Spleen (tissue), 11 donors: ENCODE measurements around the gene GRM8. TPM values are rescaled to one million over a fixed set of nuclear protein-coding genes. Genes with fewer than 3 reads are reported as not detected.

Experiments
- DNase-seq: peaks from one replicate; pipeline ENCODE4 v3.0.0-alpha.2; 2020
- H3K27ac ChIP-seq, 8 donors: fragments of 200-600 bp; sonication (generic) in 7 of 8; 1 replicate in 4 of 8; 2 replicates in 4 of 8; pipeline versions ENCODE4 v1.5.0 to v1.8.0; 2016 to 2021; ENCODE audit warnings: inconsistent platforms in 4 of 8, mild to moderate bottlenecking in 4 of 8, moderate library complexity in 1 of 8
- H3K27me3 ChIP-seq, 7 donors: fragments of 200-600 bp; sonication (generic) in 6 of 7; replicated peaks in 1 of 7; 1 replicate in 4 of 7; 2 replicates in 3 of 7; pipeline versions ENCODE4 v1.5.0 to v1.8.0; 2016 to 2021; ENCODE audit warnings: inconsistent platforms in 3 of 7, mild to moderate bottlenecking in 1 of 7
- H3K36me3 ChIP-seq, 6 donors: fragments of 200-600 bp; sonication (generic) in 5 of 6; 1 replicate in 4 of 6; 2 replicates in 2 of 6; pipeline versions ENCODE4 v1.5.0 to v1.8.0; 2016 to 2021; ENCODE audit warnings: inconsistent platforms in 2 of 6
- H3K4me1 ChIP-seq, 6 donors: fragments of 200-600 bp; sonication (generic) in 5 of 6; 1 replicate in 3 of 6; 2 replicates in 3 of 6; pipeline versions ENCODE4 v1.5.0 to v1.8.0; 2016 to 2021; ENCODE audit warnings: inconsistent platforms in 3 of 6
- H3K4me3 ChIP-seq, 8 donors: fragments of 200-600 bp; sonication (generic) in 7 of 8; 1 replicate in 4 of 8; 2 replicates in 4 of 8; pipeline versions ENCODE4 v1.5.0 to v1.8.0; 2016 to 2021; ENCODE audit warnings: inconsistent platforms in 4 of 8, mild to moderate bottlenecking in 4 of 8, moderate library complexity in 2 of 8
- H3K9me3 ChIP-seq, 8 donors: fragments of 200-600 bp; sonication (generic) in 7 of 8; 1 replicate in 4 of 8; 2 replicates in 4 of 8; pipeline versions ENCODE4 v1.5.0 to v1.8.0; 2016 to 2021; ENCODE audit warnings: inconsistent platforms in 4 of 8
- CTCF ChIP-seq, 11 experiments: fragments of 200-600 bp in 7 of 11; fragments of 450-650 bp in 4 of 11; sonication (generic) in 4 of 11; IDR thresholded peaks in 8 of 11; conservative IDR thresholded peaks in 3 of 11; 1 replicate in 7 of 11; 2 replicates in 4 of 11; pipeline versions ENCODE4 v1.4.0 to v1.8.0; 2016 to 2021; ENCODE audit warnings: antibody characterized with exemption in 11 of 11, inconsistent platforms in 4 of 11, mild to moderate bottlenecking in 1 of 11
- POLR2A ChIP-seq, 3 donors: fragments of 450-650 bp; IDR thresholded peaks; one replicate each; pipeline ENCODE4 v1.5.1; 2017; ENCODE audit warnings: antibody characterized with exemption in 3 of 3, mild to moderate bottlenecking in 1 of 3
- POLR2AphosphoS5 ChIP-seq, 3 donors: sonication (generic); formaldehyde crosslinking; IDR thresholded peaks; one replicate each; pipeline ENCODE4 v1.5.1; 2017; ENCODE audit warnings: antibody characterized with exemption in 3 of 3
- WGBS, 5 donors: extraction: QIAGEN DNeasy Blood & Tissue Kit in 3 of 5; methylation state at CpG; one replicate each; pipeline versions ENCODE4 v1.1.5 to v1.1.7; 2013 to 2018; 5-methylcytosine and 5-hydroxymethylcytosine counted together
- intact Hi-C: fragments of 100-400 bp; cut with DNase I; formaldehyde crosslinking; loops from one replicate; pipeline ENCODE4 v1.15.0; 2023; ENCODE audit warnings: low total_unique reads
- polyA plus RNA-seq, 3 donors: library from polyadenylated mRNA; stranded (reverse); fragments of 200-250 nt; gene quantifications; one replicate each; pipeline ENCODE4 v1.2.1, GENCODE V29; 2013
- total RNA-seq, 7 donors: library from RNA; depleted of rRNA in 3 of 7; stranded (reverse); fragments of >200 nt in 3 of 7; fragmentation: NEBNext Ultra II Directional in 4 of 7; extraction: Animal tissue kit (Norgen Biotek cat#: 25700) in 4 of 7; gene quantifications; one replicate each; pipeline versions ENCODE4 v1.1.0 to v1.2.1, GENCODE V29; 2016 to 2021
- donor health status: healthy with polysubstance abuse.
- donor health status: DM: no; HTN: no; CAD: no; lungs with moderate emphysema.
- donor health status: DM: no; HTN: no; CAD: no.
- donor health status: Bipolar disorder and iron deficiency.
- donor health status: healthy.
- donor health status: DM: no; HTN: no; CAD: no.
- donor health status: DM: yes; HTN: yes; CAD: no.

GRM8 gene
- total and polyA plus RNA-seq, 10 donors, result 0.30 to 0.60 TPM; not detected in 8

- H3K27ac ChIP-seq, result no peak overlapping the region
- intact Hi-C loops, result no loop called here
- no peak overlapping the region for H3K4me3 ChIP-seq
- no peak for DNase-seq
- no peak for TF ChIP-seq POLR2A (IDR thresholded peaks at IDR 0.05)
- TF ChIP-seq POLR2AphosphoS5 (IDR thresholded peaks at IDR 0.05), result no peak
- TF ChIP-seq CTCF (IDR thresholded peaks at IDR 0.05 in 8 of 11, conservative IDR thresholded peaks at IDR 0.05 in 3 of 11), result no peak
- WGBS, 5 donors, result 74 to 84% (median 77%) methylated on average over 3 of the region's 3 CpGs
- no peaks in the 10 kb centered on the region for H3K36me3 ChIP-seq
- no peaks in the 10 kb centered on the region for H3K4me1 ChIP-seq
- H3K27me3 ChIP-seq, result no peaks in the 10 kb centered on the region
- no peaks in the 10 kb centered on the region for H3K9me3 ChIP-seq
Measured at GRCh38 chr7:126792521-126792920, 460.2 kb downstream of the GRM8 start.

- Histone ChIP-seq H3K36me3 (no peaks in the 10 kb centered on the region), H3K27me3 (no peaks in the 10 kb centered on the region), H3K4me1 (no peaks in the 10 kb centered on the region), H3K4me3 (no peak overlapping the region), H3K9me3 (no peaks in the 10 kb centered on the region), H3K27ac (no peak overlapping the region)
- intact Hi-C loops, result no loop called here
- TF ChIP-seq POLR2AphosphoS5 (IDR thresholded peaks at IDR 0.05) (no peak), CTCF (IDR thresholded peaks at IDR 0.05 in 8 of 11, conservative IDR thresholded peaks at IDR 0.05 in 3 of 11) (no peak), POLR2A (IDR thresholded peaks at IDR 0.05) (no peak)
- DNase-seq, result no peak
Measured at GRCh38 chr7:126791306-126791705, 461.4 kb downstream of the GRM8 start.

GRCh38 chr7:126790763-126791162 is 462.0 kb downstream of the GRM8 start:
- intact Hi-C loops, result no loop called here
- WGBS, 5 donors, result 75 to 87% (median 84%) methylated on average over 4 of the region's 4 CpGs
- TF ChIP-seq POLR2A (IDR thresholded peaks at IDR 0.05), result no peak
- TF ChIP-seq POLR2AphosphoS5 (IDR thresholded peaks at IDR 0.05), result no peak
- Histone ChIP-seq H3K36me3 (no peaks in the 10 kb centered on the region), H3K4me1 (no peaks in the 10 kb centered on the region), H3K4me3 (no peak overlapping the region), H3K27ac (no peak overlapping the region), H3K27me3 (no peaks in the 10 kb centered on the region), H3K9me3 (no peaks in the 10 kb centered on the region)
- DNase-seq, result no peak

- TF ChIP-seq POLR2AphosphoS5 (IDR thresholded peaks at IDR 0.05) (no peak), POLR2A (IDR thresholded peaks at IDR 0.05) (no peak), CTCF (IDR thresholded peaks at IDR 0.05 in 8 of 11, conservative IDR thresholded peaks at IDR 0.05 in 3 of 11) (no peak)
- H3K4me1 ChIP-seq, result no peaks in the 10 kb centered on the region
- no peak overlapping the region for H3K4me3 ChIP-seq
- no peak for DNase-seq
- no peaks in the 10 kb centered on the region for H3K27me3 ChIP-seq
- H3K36me3 ChIP-seq, result no peaks in the 10 kb centered on the region
- no peak overlapping the region for H3K27ac ChIP-seq
- no peaks in the 10 kb centered on the region for H3K9me3 ChIP-seq
- intact Hi-C loops, result no loop called here
Measured at GRCh38 chr7:126783613-126784012, 469.1 kb downstream of the GRM8 start.

- no peaks in the 10 kb centered on the region for H3K4me1 ChIP-seq
- TF ChIP-seq POLR2A (IDR thresholded peaks at IDR 0.05) (no peak), CTCF (IDR thresholded peaks at IDR 0.05 in 8 of 11, conservative IDR thresholded peaks at IDR 0.05 in 3 of 11) (no peak), POLR2AphosphoS5 (IDR thresholded peaks at IDR 0.05) (no peak)
- no peaks in the 10 kb centered on the region for H3K9me3 ChIP-seq
Measured at GRCh38 chr7:126780993-126781392, 471.7 kb downstream of the GRM8 start.

More at GRCh38 chr7:126780993-126781392, 471.7 kb downstream of the GRM8 start:
- H3K27me3 ChIP-seq, result no peaks in the 10 kb centered on the region
- 85 to 94% (median 88%) methylated on average over 2 of the region's 2 CpGs for WGBS, 5 donors
- intact Hi-C loops, result no loop called here
- DNase-seq, result no peak
- H3K36me3 ChIP-seq, result no peaks in the 10 kb centered on the region
- no peak overlapping the region for H3K27ac ChIP-seq
- H3K4me3 ChIP-seq, result no peak overlapping the region
